CD1c-positive myeloid dendritic cell (primary cell): Measurements from ENCODE around the gene MTERF4.

Source experiments
- DNase-seq: peaks from one replicate; pipeline ENCODE4 v3.0.0-alpha.2; 2016; ENCODE audit errors: extremely low spot score

MTERF4 gene

GRCh38 chr2:241050624-241051577, 51.2 kb downstream of the MTERF4 start:
- no peak for DNase-seq

GRCh38 chr2:241049739-241050623, 52.1 kb downstream of the MTERF4 start:
- DNase-seq: no peak

GRCh38 chr2:241048949-241049343, 53.1 kb downstream of the MTERF4 start:
- DNase-seq: no peak

- DNase-seq: no peak
Measured at GRCh38 chr2:241048149-241048948, 53.7 kb downstream of the MTERF4 start.

- DNase-seq: no peak
Measured at GRCh38 chr2:241047253-241048010, 54.7 kb downstream of the MTERF4 start.
